HG03378 (cell line): Measurements from ENCODE around the gene HES5.

Experiments
- ATAC-seq: cut with Tn5 transposase; IDR thresholded peaks from one replicate; pipeline ENCODE4 v1.9.1; 2021; ENCODE audit warnings: mild to moderate bottlenecking, moderate library complexity; ENCODE audit not compliant: unreplicated experiment

HES5 gene

DNA sequence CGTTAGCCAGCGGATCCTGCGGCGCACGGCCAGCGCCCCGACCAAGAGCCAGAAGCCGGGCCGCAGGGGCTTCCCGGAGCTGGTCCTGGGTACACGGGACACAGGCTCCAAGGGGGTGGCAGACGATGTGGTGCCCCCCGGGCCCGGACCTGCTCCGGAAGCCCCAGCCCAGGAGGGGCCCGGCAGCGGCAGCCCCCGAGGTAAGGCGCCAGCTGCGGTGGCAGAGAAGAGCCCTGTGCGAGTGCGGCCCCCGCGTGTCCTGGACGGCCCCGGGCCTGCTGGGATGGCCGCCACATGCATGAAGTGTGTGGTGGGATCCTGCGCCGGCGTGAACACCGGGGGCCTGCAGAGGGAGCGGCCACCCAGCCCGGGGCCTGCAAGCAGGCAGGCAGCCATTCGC lies 27.9 kb downstream of the HES5 start:
- no peak for ATAC-seq

DNA sequence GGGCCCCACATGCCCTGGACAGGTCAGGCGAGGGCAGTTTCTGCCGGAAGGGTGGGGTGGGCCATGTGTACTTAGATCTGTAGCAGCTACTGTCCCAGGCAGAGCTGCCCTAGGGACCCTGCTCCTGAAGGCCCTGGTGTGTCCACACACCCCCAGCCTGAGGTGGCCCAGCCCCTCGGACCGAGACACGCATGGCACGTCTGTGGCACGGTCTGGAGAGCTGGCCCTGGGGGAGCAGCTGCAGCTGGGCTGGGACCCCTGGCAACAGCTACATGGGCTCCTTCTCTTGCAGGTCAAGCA lies 28.3 kb downstream of the HES5 start:
- ATAC-seq = no peak

DNA sequence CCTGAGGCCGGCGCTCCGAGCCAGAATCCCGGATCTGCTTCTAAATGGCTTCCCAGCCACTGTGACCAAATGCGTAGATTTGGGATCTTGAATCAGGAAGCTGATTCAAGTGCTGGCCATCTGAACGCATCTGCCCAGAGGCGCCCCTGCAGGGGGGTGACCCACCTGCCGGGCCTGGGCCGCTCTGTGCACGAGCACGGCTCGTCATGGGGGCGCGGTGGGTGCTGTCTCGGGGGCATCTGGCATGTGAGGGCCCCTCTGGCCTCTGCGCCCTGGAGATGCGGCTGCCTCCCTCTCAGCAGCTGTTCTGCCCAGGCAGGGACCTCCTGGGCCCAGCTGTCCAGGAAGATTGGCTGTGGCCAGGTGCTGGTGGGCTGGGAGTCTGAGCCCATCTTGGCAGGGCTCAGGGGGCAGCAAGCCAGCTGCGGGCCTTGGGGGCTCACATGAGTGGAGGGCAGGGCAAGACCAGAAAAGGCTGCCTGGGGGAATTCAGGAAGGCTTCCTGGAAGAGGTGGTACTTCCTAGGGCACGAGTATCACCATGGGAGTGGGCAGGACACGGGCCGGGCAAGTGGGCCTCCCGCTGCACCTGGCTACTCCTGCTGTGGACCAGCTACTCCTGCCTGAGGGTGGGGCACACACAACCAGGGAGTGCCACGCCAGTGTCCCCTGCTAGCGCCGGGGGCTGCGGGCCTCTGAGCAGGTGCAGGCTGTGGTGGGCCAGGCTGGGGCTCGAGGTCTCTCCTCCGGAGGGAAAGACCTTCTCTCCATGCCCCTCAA lies 28.8 kb downstream of the HES5 start:
- ATAC-seq = no peak

DNA sequence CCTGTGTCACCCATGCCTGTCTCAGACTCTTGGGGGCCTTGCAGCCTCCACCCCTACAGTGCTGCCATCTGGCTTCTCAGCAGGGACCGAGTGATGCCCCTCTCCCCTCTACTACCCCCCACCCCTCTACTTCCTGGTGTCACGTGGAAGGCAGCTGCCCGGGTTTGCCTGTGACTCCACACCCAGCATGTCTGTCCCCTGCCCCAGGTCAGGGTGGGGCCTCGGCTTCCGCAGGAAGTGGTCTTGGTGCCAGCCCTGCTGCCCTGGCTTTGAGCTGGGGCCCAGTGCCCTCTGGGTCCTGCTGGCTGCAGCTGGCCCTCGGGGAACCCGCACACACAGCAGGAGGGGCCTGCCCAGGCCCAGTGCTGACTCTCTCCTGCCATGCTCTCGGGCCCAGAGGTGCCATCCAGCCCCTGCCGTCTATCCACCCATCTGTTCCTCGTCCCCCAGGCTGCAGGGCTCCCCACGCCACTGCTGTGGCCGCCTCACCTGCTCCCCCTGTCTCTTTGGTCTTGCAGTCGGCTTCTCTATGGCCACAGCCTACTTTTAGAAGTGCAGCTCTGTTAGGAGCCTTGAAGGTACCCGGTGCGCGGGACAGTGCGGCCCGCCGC lies 30.0 kb downstream of the HES5 start:
- ATAC-seq = no peak

DNA sequence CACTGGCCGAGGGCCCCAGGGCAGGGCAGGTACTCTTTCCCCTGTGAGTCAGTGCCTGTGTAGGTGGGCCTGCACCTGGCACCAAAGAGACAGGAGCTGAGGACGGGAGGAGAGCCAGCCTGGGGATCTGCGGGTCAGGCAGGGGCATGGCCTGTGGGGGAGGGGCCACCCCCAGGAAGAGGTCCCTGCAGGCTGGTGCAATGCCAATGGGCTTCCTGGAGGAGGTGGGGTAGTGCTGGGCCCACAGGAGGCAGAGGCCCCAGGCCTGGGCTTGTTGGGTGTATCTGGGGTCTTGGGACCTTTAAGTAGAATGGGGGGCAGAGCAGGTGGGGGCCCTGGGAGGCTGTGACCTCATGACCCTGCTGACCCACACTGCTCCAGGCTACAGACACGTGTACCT lies 30.8 kb downstream of the HES5 start:
- no peak for ATAC-seq

DNA sequence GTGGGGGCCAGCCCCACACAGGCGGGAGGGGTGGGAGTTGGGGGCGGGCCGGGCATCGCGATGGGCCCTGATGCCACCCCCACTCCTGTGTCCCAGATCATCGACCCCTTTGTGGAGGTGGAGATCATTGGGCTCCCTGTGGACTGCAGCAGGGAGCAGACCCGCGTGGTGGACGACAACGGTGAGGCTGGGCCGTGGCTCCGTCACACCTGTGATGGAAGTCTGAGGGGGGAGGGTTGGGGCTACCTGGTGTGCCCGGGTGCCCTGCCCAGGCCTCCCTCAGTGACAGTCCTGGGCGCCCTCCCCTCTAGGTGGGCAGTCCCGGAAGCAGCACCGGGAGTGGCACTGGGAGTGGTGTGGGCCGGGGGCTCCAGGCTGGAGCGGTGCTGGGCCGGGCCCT lies 31.4 kb downstream of the HES5 start:
- ATAC-seq = no peak

DNA sequence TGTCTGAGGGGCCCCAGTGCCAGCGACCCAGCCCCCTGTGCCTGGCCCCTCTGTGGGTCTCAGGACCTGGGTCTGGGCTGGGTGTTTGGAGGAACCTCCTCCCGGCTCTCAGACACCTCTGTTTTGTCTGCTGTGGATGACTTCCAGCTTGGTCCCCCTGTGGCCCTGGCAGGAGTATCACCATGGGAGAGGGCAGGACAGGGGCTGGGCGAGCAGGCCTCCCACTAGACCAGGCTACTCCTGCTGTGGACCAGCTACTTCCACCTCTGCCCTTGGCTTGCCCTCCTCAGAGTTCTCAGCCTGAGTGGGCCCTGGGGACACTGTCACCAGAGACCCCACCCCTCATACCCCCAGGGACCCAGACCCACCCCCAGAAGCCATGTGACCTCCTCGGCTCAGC lies 32.2 kb downstream of the HES5 start:
- no peak for ATAC-seq

DNA sequence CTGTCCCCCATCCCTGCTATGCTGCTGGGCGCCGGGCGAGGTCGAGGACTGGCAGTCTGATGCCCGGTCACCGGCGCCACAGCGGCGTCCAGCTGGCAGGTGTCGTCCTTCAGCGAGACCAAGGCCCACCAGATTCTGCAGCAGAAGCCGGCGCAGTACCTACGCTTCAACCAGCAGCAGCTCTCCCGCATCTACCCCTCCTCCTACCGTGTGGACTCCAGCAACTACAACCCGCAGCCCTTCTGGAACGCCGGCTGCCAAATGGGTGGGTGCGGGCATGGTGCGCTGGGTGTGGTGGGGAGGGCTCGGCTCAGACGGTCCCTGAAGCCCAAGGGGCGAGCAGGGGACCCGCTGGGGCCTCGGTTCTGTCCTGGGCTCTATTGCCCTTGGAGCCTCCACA lies 33.3 kb downstream of the HES5 start:
- ATAC-seq = no peak

DNA sequence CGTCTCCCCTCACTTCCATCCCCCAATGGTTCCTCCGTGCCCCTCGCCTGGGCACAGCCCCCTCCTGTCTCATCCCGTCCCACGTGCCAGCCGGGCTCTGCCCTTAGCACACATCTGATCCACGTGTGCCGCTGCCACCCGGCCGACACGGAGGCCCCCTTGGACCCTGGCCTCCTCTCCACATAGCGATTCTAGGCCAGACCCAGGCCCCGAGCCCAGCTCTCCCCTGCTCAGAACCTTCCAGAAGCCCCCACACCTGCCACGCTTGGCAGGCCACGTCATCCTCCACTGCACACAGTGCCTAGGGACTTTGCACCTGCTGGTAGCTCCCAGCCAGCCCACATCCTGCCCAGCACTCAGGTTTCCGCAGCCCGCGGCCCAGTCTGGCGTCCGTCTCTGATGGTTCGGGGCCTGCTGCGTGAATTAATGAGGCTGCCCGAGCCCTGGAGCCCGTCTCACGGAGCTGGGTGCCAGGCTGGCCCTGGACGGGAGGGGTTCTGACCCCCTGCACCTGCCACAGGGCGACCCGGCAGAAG lies 33.9 kb downstream of the HES5 start:
- no peak for ATAC-seq

DNA sequence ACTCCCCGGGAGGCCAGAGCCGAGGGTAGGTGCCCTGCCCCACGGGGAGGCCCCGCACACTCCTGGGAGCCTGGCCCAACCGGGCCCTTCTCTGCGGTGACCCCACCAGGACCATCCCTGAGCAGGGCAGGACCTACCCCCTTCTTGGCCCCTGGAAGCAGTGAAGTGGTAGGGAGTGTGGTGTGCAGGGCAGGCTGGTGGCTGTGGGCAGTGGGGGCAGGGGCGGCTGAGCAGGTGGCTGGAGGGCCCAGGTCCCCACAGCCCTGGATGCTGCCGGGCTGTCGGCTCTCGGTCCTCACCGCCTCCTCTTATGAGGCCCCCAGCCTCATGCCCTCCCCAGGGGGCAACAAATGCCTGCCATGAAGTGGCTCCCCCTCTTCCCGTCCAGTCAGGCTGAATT lies 34.5 kb downstream of the HES5 start:
- ATAC-seq = no peak

DNA sequence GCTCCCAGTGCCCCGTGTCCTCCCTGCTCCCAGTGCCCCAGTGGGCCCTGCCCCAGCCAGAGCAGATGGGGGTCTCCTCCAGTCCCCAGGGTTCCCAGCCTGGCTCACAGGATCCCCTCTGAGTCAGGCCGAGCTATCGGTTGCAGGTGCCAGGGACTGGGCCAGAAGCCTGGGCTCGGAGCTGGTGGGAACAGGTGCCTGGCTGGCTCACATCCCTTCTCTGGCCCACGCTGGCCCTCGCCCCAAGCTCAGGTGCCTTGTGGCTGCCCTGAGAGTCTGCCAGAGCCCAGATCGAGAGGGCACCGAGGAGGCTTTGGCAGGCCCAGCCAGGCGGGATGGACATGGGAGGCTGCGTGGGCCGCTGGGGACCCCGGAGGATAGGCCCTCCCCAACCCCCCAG lies 35.0 kb downstream of the HES5 start:
- ATAC-seq = no peak

DNA sequence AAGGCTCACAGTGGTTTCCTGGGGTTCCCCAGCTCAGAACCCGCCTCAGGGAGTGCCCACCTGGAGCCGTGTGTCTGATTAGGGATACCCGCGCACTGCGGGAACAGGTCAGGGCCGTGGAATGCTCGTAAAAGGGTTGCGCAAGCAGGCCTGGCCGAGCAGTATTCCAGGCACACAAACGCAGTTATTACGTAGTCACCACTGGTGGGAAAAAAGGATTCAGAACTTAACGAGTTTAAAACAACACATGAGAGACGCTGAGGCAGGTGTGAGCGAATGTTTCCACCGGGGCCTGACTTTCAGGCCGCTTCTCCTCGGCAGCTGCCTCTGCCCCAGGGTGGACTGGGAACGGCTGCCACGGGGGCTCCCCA lies 35.8 kb downstream of the HES5 start:
- no peak for ATAC-seq

DNA sequence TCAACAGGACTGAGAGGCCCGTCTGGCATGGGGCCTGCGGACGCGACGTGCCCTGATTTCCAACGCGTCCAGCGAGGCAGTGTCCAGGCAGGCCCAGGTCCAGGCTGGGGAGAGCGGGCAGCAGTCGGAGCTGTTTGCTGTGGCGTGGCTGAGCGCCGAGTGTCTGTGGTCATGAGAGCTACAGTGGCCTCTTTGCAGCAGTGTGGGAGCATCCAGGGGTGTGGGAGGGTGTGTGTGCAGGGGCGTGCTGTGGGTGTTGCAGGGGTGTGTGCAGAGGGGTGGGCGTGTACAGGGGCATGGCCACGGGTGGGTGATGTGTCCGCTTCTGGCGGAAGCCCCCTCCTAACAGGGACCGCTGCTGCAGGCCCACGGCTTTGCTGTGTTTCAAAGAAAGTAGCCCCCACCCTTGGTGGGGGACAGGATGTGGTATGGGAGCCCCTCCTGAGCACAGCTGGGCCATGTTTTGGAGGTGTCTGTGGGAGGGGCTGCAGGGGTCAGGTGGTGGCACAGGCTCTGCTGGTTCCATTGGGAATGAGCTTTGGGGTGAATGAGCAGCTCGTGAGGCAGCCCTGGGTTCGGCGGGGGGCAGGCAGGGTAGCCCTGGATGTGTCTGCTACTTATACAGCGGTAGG lies 36.3 kb downstream of the HES5 start:
- ATAC-seq = no peak

DNA sequence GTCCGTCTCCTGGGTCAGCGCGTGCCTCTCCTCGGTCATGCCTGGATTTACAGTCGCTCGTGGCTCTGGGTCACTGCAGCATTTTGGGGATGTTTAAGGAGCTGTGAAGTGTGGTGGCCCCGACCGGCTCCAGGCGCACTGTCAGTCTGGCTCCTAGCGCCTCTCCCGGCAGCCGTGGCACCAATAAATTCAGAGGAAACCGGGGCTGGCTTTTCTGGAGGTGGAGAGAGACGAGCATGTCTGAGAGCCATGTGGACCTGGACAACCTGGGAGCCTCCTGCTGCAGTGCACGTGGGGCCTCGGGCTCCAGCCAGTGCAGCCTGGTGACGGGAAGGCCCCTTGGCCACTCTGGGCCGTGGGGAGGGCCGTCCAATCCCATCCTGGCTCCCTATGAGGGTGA lies 36.8 kb downstream of the HES5 start:
- ATAC-seq = no peak

DNA sequence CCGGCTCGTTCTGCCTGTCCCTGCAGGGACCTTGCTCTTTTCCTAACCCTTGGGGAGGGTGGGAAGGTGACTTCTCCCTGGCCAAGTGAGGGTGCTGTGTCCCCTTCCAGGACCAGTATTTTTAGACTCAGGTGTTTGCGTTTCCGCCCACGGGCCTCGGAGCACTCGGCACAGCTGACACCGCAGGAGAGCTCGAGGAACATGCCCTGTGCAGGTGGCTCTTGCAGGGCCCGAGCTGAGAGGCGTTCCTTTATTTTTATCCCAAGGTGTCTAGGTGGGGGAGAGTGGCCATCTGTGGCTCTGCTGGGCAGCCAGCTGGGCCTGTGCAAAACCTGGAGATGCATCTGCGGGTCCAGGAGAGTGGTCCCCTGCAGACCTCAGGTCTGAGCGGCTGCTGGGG lies 38.0 kb downstream of the HES5 start:
- ATAC-seq = no peak

DNA sequence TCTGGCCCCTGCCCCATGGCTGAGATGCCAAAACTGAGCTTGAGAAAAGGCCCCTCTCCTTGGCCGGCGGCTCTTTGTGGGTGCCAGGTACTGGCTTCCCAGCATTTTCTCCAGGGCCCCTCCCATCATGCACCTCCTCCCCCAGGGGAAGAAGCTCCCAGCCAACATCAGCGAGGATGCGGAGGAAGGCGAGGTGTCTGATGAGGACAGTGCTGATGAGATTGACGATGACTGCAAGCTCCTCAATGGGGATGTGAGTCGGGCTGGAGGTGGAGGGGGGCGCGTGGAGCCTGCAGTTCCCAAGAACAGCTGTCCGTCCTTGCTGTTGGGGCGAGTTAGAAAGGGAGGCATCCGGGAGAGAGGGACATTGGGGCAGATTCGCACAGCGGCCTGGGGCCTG lies 40.4 kb downstream of the HES5 start:
- no peak for ATAC-seq

DNA sequence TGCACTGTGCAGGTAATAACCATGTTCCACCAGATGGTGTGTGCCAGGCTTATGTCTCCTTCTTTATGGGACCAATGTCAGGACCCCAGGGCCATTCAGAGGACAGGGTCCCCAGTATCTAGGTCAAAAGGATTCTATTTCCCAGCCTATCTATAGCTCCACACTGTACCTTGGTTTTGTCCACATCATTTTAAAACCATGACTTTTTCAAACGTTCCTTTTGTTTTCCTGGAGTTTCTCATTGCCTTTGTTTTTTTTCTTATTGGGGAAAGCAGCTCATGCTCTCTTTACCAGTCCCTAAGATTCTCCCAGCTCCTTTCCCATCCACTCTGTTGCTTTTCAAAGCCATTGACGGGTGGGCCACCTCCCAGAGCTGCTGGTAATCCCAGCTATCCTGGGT lies 41.4 kb downstream of the HES5 start:
- no peak for ATAC-seq

DNA sequence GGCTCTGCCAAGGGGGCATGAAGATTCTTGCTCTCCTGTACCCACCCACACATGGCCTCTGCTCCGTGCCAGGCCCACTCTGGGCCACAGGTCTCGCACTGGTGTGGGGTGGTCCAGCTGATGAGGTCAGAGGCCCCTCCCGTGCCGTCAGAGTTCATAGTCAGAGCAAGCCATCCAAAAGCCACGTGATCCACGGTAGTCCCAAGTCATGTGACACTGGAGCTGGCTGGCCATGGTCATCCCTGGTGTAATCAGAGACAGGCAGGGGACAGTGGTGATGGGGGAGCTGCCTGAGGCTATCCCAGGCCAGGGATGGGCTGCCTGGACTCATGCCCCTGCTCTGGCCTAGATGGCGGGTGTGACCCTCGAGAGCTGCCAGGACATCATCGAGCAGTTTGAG lies 43.5 kb downstream of the HES5 start:
- no peak for ATAC-seq

DNA sequence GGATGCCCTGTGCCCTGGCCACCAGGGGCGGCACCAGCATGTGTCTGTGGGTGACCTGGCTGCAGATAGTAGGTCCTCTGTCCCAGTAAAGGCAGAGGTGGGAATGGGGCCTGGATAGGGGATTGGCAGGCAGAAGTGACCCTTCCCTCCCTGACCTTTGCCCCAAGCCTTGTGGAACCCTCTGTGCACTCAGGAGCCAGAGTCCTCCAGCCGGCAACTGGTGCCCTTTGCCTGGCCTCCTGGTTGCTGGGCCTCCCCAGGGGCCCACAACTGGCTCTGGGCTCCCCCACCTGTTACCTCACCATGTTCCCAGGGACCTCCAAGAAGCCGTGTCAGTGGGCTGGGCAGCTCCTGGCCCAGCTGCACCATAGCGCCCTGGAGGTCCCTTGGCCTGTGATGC lies 44.0 kb downstream of the HES5 start:
- no peak for ATAC-seq

DNA sequence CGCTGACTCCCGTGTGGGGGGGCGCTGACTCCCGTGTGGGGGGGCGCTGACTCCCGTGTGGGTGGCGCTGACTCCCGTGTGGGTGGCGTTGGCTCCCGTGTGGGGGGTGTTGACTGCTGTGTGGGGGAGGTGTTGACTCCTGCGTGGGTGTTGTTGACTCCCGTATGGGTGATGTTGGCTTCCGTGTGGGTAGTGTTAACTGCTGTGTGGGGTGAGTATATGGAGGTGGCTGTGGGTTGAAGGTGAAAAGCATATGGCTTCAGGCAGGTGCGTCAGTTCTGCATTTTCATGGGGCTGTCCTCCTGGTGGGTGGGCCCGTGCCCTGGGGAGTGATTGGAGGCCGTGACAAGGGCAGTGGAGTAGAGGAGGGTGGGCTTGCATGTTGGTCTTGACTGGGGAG lies 46.1 kb downstream of the HES5 start:
- no peak for ATAC-seq

DNA sequence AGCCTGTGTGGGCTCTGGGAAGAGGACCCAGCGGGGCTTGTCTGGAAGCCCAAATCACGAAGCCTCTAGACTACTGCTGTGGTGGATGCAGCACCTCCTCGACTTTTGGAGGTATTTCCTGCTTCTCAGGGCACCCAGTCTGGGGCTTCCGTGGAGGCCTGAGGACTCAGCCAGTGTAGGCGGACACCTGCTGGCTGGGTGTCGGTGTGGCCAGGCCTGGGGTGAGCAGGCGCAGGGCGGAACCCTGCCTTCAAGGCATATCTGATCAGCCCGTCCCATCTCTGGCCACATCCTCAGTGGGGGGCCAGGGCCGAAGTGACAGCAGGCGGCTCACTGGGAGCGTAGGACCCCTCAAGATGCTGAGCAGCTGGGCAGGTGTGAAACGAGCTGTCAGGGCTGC lies 47.0 kb downstream of the HES5 start:
- no peak for ATAC-seq

DNA sequence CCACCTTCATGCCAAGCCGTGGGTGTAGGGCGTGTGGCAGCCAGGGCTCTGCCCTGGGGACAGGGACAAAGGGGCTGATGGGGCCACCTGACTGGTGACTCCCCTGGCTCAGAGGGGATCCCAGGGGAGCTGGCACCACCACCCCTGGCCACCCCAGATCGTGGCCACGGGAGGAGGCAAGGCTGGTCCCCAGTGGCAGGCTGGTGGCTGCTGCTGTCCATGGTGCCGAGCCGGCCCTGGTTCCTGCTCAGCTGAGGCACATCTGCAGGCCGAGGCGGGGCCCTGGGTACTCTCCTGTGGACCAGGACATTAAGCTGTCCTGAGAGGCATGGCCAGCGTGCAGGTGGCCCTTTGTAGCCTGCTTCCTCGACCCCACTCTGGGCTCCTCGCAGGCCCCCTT lies 47.5 kb downstream of the HES5 start:
- ATAC-seq = no peak

DNA sequence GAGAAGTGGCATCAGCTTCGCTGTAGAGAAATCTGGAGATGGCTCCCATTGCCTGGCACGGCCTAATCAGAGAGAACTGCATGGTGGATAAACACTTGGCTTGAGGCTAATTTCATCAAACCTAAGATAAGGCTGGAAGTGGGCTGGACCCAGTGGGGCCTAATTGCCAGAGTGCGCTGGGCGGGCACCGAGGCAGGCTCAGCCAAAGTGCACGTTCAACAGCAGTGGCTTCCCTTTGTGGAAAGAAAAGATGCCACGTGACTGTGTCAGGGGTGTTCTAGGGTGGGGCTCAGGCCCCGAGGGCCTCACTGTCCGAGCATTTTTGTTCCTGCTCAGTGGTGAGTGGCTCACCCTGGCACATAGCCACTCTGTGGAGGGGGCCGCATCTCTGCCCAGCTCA lies 48.2 kb downstream of the HES5 start:
- ATAC-seq = no peak
